Stimulated activated naive CD4-positive, alpha-beta T cell (primary cell): ENCODE results near the gene DEUP1.

Experiments
- DNase-seq, 6 experiments: peaks; one replicate each; lab custom pipeline; 2025; lab: John Stamatoyannopoulos, UW

The DEUP1 gene

DNA sequence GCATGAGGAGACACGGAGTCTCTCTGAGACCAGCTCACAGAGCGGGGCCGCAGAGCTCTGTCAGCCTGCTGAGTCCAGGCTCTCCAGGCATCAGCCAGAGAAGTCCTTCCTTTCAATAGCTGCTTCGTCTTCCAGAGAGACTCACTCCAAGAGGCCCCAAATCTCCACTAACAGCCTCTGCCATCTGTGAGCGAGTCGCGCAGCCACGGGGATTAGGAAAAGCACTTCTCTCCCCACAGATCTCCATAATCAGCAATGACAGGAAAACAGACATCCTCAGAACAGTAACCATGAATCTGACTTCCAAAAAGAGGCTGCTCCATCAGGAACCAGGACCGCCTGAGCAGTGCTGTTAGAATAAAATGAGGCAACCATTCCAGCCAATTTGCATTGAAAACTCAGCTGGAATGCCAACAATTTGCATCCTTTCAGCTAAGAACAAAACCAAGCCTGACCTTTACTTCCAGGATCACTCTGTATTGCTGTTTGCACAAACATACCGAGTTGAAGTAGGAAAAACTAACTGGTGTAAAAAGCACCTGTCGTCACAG is 147.2 kb downstream of the DEUP1 start:
- no peak for DNase-seq

DNA sequence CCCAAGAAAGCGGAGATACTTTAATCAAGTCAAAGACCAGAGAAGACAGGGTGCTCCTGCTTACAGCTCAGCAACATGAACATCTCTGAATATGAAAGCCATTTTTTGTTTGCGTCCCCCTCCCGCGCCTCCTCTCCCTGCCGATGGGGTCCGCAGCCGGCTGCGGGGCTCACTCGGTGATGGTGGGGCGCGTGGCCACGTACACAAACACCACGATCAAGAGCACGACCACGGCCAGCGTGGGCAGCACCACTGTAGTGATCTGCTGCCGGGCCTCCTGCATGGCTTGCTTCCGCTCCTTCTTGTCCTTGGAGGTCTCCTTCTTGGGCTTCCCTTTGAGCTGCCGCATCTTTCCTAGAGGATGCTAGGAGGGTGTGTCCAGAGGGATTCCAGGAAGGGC is 148.3 kb downstream of the DEUP1 start:
- DNase-seq, result no peak

DNA sequence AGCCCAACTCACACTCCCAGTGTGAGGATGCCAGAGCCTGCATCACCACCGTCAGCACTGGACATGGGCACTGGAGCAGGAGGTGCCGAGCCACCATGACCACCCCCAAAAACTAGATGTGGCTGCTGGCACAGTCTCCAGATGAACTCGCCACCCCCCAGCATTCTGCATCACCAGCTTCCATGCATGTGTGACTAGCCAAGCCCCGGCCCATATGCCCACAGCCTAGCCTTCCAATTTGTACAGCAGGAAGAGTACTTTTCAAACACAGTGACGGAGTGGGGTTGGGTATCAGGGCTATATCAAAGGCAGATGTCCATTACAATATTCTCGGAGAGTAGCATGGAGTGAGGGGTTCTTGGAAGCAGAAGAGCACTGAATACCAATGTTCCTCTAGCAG is 149.7 kb downstream of the DEUP1 start:
- no peak for DNase-seq

DNA sequence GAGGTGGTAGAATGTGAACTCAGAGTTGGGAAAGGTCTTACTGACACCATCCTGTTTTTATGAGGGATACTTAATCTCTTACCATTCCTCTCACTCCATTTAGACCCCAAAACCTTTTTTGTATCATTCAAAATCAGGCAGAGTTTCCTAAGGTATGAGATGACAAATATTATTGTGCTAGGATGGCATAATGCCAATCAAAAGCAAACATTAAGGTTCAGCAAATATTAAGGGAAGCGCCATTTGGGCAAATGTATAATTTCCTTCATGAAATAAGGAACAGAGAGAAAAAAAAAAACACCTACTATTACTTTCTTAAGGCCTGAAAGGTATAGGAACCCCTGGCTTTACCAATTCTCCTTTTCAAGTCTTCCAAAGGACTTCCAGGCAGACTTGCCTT is 150.2 kb downstream of the DEUP1 start:
- DNase-seq, result no peak

DNA sequence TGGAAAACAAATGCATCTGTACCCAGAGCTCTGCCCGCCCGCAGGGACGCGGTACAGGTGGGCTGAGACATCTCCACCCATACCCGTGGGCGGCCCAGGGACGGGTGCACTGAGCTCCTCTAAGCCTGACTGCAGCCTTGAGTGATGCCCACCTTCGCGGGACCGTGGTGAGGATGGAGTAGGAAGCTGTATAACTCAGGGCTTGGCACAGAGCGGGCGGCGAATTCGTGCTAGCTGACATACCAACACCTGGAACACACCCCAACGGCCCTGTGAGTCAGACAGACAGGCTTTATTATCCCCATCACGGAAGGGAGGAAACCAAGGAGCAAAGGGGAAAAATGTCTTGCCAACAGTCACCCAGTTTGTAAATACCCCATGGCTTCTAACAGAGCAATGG is 150.7 kb downstream of the DEUP1 start:
- DNase-seq, result no peak

DNA sequence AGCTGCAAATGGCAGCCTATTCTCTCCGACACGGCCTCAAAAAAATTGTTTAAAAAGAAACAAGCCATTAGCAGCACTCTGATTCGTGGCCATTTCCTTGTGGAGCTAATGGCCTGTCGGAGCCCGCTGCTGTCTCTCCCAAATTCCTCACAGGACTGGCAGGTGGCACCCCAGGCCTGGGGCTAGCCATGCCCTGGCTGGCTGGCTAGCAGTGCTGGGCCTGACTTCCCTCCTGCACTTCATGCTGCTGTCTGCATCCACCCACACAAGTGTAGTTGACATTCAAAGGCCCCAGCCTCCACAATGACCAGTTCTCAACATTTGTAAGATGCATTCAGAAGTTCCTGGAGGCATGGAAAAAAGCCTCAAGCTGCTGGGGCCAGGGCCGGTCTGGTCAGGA is 151.2 kb downstream of the DEUP1 start:
- no peak for DNase-seq

DNA sequence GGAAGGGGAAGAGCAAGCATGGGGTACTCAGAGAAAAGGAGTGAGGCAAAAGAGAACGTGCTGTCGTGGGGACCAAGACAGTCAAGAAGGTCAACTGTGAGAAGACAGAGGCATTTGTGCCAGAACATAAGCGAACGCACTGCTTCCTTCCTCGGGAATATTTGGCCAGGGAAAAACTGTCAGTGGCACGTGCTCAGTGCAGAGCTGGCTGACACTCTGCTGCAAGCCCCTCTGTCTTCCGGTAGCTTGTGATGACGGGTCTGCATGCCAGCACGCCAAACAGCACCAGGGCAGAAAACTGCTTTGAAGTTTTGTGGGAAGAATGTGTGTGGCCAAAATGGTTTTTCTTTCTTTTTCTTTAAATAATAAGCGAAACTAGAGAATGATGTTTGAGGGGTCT is 152.0 kb downstream of the DEUP1 start:
- DNase-seq, result no peak

DNA sequence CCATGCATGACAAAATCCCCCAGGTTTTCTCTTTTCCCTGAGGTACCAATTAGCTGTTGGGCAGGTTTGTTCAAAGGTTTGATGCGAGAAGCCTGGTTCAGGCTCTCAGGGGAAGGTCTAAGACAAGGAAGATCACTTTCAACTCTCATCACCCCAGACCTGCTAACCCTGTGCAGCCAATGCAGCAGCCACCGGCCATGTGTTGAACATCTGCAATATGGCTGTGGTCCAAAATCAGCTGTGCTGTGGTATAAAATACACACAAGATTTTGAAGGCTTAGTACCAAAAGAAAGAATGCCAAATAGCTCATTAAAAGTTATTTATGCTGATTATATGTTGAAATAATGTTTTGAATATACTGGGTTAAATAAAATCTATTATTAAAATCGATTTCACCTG is 154.2 kb downstream of the DEUP1 start:
- no peak for DNase-seq

DNA sequence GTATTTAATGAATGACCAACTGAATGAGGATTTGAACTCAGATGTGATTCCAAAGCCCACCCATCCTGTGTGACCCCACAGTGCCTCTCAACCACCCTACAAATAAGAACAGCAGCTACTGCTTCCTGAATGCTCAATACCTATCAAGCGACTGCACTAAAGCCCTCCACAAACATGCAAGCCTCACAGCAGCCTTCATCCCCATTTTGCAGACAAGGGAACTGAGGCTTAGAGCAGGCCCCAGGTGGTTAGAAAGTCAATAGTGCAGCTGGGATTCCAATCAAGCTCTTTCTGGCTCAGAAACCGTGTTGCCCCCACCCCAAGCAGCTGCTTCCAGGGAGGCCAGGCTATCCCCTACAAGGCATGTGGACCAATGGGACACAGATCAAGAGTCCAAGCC is 155.4 kb downstream of the DEUP1 start:
- DNase-seq, result no peak

DNA sequence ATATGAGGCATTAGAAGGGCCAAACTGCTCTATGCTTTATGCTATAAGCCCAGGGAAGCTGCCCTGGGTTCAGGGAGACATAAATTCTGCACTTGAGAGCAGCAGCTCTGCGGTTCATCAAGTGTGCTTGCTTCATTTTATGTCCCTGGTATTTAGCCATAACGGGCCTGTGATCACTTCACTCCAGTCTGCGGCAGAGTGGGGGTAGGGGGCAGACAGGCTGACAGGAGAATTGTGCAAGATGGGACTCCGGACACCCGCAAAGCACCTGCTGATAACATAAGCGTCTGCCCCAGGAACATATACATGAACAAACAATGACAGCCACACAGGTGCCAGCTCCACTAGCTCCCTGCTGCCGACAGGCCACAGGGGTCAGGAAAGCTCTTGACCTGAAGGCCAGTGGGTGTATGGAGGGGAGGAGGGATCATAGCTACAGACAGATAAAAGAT is 156.5 kb downstream of the DEUP1 start:
- DNase-seq, result no peak
